SK-N-SH treated with all-trans-retinoic acid at 6 μM for 48 hours (cell line): Measurements from ENCODE around the gene FAM151A.

Experiments used
- ATAC-seq: fragments of 200-7000 bp; cut with Tn5 transposase; 3 replicates; pipeline ENCODE4 v1.9.1; 2020; ENCODE audit warnings: mild to moderate bottlenecking, moderate library complexity
- BACH2 ChIP-seq: fragments of 250-450 bp; sonication (Bioruptor Pico); IDR thresholded peaks from 2 replicates; pipeline ENCODE4 v1.9.0; 2021; ENCODE audit warnings: mild to moderate bottlenecking, borderline replicate concordance
- CSDC2 ChIP-seq: fragments of 250-450 bp; sonication (Bioruptor Pico); IDR thresholded peaks from 2 replicates; pipeline ENCODE4 v1.5.0; 2020; ENCODE audit warnings: mild to moderate bottlenecking, moderate library complexity
- ESRRG ChIP-seq: fragments of 250-450 bp; sonication (Bioruptor Pico); IDR thresholded peaks from 2 replicates; pipeline ENCODE4 v1.6.1; 2021; ENCODE audit warnings: mild to moderate bottlenecking
- GLIS3 ChIP-seq: fragments of 250-450 bp; sonication (Bioruptor Pico); IDR thresholded peaks from 2 replicates; pipeline ENCODE4 v1.5.0; 2020; ENCODE audit warnings: mild to moderate bottlenecking, moderate library complexity
- ISL1 ChIP-seq: fragments of 250-450 bp; sonication (Bioruptor Pico); IDR thresholded peaks from 2 replicates; pipeline ENCODE4 v2.1.2; 2022; ENCODE audit warnings: mild to moderate bottlenecking, moderate library complexity
- OSR1 ChIP-seq: fragments of 250-450 bp; sonication (Bioruptor Pico); IDR thresholded peaks from 2 replicates; pipeline ENCODE4 v1.8.0; 2022; ENCODE audit warnings: moderate library complexity, mild to moderate bottlenecking, inconsistent platforms
- RARB ChIP-seq: fragments of 250-450 bp; sonication (Bioruptor Pico); IDR thresholded peaks from 2 replicates; pipeline ENCODE4 v1.8.0; 2021; ENCODE audit warnings: mild to moderate bottlenecking, moderate library complexity
- SNAI2 ChIP-seq: fragments of 250-450 bp; sonication (Bioruptor Pico); IDR thresholded peaks from 2 replicates; pipeline ENCODE4 v1.5.0; 2020; ENCODE audit warnings: mild to moderate bottlenecking, moderate library complexity
- TCF4 ChIP-seq: fragments of 250-450 bp; sonication (Bioruptor Pico); IDR thresholded peaks from 2 replicates; pipeline ENCODE4 v1.8.0; 2021; ENCODE audit warnings: mild to moderate bottlenecking, moderate library complexity, borderline replicate concordance
- TOX ChIP-seq: fragments of 250-450 bp; sonication (Bioruptor Pico); IDR thresholded peaks from 2 replicates; pipeline ENCODE4 v1.8.0; 2021; ENCODE audit warnings: mild to moderate bottlenecking, moderate library complexity, borderline replicate concordance
- ZFP30 ChIP-seq: fragments of 450-650 bp; formaldehyde crosslinking; IDR thresholded peaks from 2 replicates; pipeline ENCODE4 v1.5.0; 2022; ENCODE audit warnings: mild to moderate bottlenecking, moderate library complexity
- TF ChIP-seq, protein P1 (sequence below): fragments of 250-450 bp; sonication (Bioruptor Pico); IDR thresholded peaks from 2 replicates; pipeline ENCODE4 v1.5.0; 2020; ENCODE audit warnings: mild to moderate bottlenecking, moderate library complexity
- TF ChIP-seq, protein P2 (sequence below): fragments of 250-450 bp; sonication (Bioruptor Pico); IDR thresholded peaks from 2 replicates; pipeline ENCODE4 v1.5.1; 2021; ENCODE audit warnings: mild to moderate bottlenecking, moderate library complexity
- TF ChIP-seq, protein P3 (sequence below): fragments of 250-450 bp; sonication (Bioruptor Pico); IDR thresholded peaks from 2 replicates; pipeline ENCODE4 v1.8.0; 2020; ENCODE audit warnings: mild to moderate bottlenecking, moderate library complexity, borderline replicate concordance
- TF ChIP-seq, protein P4 (sequence below): fragments of 250-450 bp; sonication (Bioruptor Pico); IDR thresholded peaks from 2 replicates; pipeline ENCODE4 v1.5.1; 2020; ENCODE audit warnings: low read depth, mild to moderate bottlenecking, moderate library complexity
- TF ChIP-seq, protein P5 (sequence below): fragments of 250-450 bp; sonication (Bioruptor Pico); IDR thresholded peaks from 2 replicates; pipeline ENCODE4 v1.8.0; 2021; ENCODE audit warnings: low read depth, mild to moderate bottlenecking, moderate library complexity, borderline replicate concordance

The FAM151A gene

DNA sequence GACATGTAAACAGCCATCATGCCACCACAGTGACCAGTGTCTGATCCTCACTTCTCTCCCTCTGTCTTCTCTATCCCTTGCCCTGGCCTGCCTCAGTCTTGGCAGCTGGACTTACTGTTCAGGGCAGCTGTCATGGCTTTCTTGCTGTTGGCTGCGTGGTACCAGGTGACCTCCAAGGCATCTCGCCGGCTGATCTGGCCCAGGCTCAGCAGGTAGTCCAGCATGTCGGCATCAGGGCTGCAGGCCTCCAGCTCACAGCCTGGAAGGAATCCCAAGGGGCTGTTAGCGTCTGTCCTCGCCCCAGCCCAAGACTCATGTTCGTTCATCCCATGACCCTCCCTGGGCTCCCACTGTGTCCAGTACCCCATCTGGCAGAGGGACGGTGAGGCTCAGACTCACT lies 3.6 kb downstream of the FAM151A start:
- no peak for ATAC-seq
- TF ChIP-seq ESRRG (CRISPR knock-in tag) (no peak), OSR1 (CRISPR knock-in tag) (no peak), TOX (CRISPR knock-in tag) (no peak), TCF4 (CRISPR knock-in tag) (no peak)

DNA sequence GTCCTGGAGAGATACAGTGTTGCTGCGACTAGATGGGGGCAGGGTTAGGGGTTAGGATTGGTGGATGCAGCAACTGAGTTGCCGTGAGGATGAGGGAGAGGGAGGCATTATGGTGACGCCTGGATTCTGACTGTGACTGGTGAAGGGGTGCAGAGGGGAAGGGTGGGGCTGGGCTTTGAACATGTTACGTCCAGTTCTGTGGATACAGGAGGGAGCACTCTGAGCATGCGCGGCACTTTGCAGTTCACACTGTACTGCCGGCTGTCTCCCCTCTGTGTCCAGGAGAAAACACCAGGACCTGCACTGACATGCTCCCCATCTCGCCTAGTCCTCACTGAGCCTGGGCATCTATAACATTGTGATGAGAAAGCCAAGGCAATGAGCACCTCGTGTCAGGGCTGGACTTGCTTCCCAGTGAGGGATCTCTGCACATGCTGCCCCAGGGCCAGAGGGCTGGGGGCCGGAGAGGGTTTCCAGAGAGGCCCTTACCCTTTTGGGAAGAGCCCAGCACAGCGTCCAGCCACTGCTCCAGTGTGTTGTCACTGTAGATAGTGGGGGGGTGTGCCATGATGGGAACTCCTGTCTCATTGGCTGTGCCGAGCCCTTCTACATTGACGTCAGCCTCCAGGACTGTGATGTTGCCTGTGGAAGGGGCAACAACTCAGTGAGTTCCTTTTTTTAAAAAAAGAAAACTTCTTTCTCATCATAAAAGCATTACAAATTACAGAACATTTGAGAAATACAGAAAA lies 7.6 kb downstream of the FAM151A start:
- ATAC-seq = no peak
- TF ChIP-seq ESRRG (CRISPR knock-in tag) (no peak), BACH2 (no peak), ZFP30 (CRISPR knock-in tag) (no peak), GLIS3 (CRISPR knock-in tag) (no peak), CSDC2 (CRISPR knock-in tag) (no peak), RARB (no peak), SNAI2 (CRISPR knock-in tag) (no peak), ISL1 (no peak)
- TF ChIP-seq, protein P1, sequence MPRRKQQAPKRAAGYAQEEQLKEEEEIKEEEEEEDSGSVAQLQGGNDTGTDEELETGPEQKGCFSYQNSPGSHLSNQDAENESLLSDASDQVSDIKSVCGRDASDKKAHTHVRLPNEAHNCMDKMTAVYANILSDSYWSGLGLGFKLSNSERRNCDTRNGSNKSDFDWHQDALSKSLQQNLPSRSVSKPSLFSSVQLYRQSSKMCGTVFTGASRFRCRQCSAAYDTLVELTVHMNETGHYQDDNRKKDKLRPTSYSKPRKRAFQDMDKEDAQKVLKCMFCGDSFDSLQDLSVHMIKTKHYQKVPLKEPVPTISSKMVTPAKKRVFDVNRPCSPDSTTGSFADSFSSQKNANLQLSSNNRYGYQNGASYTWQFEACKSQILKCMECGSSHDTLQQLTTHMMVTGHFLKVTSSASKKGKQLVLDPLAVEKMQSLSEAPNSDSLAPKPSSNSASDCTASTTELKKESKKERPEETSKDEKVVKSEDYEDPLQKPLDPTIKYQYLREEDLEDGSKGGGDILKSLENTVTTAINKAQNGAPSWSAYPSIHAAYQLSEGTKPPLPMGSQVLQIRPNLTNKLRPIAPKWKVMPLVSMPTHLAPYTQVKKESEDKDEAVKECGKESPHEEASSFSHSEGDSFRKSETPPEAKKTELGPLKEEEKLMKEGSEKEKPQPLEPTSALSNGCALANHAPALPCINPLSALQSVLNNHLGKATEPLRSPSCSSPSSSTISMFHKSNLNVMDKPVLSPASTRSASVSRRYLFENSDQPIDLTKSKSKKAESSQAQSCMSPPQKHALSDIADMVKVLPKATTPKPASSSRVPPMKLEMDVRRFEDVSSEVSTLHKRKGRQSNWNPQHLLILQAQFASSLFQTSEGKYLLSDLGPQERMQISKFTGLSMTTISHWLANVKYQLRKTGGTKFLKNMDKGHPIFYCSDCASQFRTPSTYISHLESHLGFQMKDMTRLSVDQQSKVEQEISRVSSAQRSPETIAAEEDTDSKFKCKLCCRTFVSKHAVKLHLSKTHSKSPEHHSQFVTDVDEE (CRISPR knock-in tag) = no peak
- TF ChIP-seq, protein P2, sequence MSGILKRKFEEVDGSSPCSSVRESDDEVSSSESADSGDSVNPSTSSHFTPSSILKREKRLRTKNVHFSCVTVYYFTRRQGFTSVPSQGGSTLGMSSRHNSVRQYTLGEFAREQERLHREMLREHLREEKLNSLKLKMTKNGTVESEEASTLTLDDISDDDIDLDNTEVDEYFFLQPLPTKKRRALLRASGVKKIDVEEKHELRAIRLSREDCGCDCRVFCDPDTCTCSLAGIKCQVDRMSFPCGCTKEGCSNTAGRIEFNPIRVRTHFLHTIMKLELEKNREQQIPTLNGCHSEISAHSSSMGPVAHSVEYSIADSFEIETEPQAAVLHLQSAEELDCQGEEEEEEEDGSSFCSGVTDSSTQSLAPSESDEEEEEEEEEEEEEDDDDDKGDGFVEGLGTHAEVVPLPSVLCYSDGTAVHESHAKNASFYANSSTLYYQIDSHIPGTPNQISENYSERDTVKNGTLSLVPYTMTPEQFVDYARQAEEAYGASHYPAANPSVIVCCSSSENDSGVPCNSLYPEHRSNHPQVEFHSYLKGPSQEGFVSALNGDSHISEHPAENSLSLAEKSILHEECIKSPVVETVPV (CRISPR knock-in tag) = no peak
- TF ChIP-seq, protein P3, sequence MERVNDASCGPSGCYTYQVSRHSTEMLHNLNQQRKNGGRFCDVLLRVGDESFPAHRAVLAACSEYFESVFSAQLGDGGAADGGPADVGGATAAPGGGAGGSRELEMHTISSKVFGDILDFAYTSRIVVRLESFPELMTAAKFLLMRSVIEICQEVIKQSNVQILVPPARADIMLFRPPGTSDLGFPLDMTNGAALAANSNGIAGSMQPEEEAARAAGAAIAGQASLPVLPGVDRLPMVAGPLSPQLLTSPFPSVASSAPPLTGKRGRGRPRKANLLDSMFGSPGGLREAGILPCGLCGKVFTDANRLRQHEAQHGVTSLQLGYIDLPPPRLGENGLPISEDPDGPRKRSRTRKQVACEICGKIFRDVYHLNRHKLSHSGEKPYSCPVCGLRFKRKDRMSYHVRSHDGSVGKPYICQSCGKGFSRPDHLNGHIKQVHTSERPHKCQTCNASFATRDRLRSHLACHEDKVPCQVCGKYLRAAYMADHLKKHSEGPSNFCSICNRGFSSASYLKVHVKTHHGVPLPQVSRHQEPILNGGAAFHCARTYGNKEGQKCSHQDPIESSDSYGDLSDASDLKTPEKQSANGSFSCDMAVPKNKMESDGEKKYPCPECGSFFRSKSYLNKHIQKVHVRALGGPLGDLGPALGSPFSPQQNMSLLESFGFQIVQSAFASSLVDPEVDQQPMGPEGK (CRISPR knock-in tag) = no peak
- TF ChIP-seq, protein P4, sequence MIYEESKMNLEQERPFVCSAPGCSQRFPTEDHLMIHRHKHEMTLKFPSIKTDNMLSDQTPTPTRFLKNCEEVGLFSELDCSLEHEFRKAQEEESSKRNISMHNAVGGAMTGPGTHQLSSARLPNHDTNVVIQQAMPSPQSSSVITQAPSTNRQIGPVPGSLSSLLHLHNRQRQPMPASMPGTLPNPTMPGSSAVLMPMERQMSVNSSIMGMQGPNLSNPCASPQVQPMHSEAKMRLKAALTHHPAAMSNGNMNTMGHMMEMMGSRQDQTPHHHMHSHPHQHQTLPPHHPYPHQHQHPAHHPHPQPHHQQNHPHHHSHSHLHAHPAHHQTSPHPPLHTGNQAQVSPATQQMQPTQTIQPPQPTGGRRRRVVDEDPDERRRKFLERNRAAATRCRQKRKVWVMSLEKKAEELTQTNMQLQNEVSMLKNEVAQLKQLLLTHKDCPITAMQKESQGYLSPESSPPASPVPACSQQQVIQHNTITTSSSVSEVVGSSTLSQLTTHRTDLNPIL (CRISPR knock-in tag) = no peak
- TF ChIP-seq, protein P5, sequence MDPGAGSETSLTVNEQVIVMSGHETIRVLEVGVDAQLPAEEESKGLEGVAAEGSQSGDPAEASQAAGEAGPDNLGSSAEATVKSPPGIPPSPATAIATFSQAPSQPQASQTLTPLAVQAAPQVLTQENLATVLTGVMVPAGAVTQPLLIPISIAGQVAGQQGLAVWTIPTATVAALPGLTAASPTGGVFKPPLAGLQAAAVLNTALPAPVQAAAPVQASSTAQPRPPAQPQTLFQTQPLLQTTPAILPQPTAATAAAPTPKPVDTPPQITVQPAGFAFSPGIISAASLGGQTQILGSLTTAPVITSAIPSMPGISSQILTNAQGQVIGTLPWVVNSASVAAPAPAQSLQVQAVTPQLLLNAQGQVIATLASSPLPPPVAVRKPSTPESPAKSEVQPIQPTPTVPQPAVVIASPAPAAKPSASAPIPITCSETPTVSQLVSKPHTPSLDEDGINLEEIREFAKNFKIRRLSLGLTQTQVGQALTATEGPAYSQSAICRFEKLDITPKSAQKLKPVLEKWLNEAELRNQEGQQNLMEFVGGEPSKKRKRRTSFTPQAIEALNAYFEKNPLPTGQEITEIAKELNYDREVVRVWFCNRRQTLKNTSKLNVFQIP = no peak
- TF ChIP-seq, all 23 proteins: peak for 0

DNA sequence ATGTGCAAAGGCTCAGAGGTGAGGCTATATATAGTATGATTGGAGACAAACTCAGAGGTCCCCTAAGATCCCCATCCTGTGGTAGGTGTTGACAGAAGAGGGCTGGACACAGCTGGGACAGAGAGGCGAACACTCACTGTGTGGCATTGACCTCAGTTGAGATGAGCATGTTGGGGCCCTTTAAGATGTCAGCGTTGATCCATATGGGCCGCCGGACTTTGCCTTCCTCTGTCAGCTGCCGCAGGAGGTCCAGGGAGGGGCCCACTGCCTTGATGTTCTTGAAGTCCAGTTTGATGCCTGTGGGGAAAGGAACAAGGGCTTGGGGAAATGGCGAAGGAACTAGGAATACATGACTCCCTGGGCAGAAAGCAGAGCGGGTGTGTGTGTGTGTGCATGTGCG lies 8.8 kb downstream of the FAM151A start:
- TF ChIP-seq, protein P5 = no peak
- TF ChIP-seq, protein P4 (CRISPR knock-in tag) = no peak
- TF ChIP-seq, protein P2 (CRISPR knock-in tag) = no peak
- TF ChIP-seq CSDC2 (CRISPR knock-in tag) = no peak

More for the DNA sequence above, 8.8 kb downstream of the FAM151A start:
- no peak for ATAC-seq
